ENCODE results near the gene SLC4A5.

Gene SLC4A5

GRCh38 chr2:74178211-74179062 lies 164.8 kb downstream of the SLC4A5 start, which contains the start of gene MOB1A:
Gene MOB1A (minus strand): TSS chr2:74178879. CDS start chr2:74178674, 205 bp downstream.
- TF ChIP-seq, protein P1, sequence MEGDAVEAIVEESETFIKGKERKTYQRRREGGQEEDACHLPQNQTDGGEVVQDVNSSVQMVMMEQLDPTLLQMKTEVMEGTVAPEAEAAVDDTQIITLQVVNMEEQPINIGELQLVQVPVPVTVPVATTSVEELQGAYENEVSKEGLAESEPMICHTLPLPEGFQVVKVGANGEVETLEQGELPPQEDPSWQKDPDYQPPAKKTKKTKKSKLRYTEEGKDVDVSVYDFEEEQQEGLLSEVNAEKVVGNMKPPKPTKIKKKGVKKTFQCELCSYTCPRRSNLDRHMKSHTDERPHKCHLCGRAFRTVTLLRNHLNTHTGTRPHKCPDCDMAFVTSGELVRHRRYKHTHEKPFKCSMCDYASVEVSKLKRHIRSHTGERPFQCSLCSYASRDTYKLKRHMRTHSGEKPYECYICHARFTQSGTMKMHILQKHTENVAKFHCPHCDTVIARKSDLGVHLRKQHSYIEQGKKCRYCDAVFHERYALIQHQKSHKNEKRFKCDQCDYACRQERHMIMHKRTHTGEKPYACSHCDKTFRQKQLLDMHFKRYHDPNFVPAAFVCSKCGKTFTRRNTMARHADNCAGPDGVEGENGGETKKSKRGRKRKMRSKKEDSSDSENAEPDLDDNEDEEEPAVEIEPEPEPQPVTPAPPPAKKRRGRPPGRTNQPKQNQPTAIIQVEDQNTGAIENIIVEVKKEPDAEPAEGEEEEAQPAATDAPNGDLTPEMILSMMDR (IDR thresholded peaks at IDR 0.05; ENCODE audit: control insufficient read depth, insufficient read depth, low read depth, low read length, missing control alignments): no peak
- peak; percentile 90 for DNase-seq (ENCODE audit: low read depth)
- peak within 1 kb of the TSS; percentile 73 for H3K4me3 ChIP-seq (ENCODE audit: control insufficient read depth, low read depth, low read length)

DNA sequence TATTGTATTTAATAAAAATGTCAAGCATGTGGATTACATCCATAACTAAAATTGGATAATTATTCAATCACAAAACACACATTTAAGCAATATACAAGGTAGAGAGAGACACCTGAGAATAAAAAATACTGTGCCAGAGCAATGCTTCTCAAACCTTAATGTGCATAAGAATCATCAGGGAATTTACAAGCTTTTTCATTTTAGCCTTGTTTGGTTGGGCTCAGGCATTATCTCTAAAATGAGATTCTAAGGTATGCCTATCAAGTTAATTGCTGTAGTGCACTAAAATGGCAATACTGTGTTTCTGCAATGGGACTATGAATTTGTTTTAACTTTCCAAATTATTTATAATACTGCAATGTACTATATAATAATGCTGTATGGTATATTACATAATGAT lies 165.5 kb downstream of the SLC4A5 start:
- TF ChIP-seq, protein P1 (IDR thresholded peaks at IDR 0.05; ENCODE audit: control insufficient read depth, insufficient read depth, low read depth, low read length, missing control alignments): no peak

GRCh38 chr2:74174909-74175308 lies 168.3 kb downstream of the SLC4A5 start:
- DNase-seq (ENCODE audit: low read depth): no peak
- TF ChIP-seq, protein P1 (IDR thresholded peaks at IDR 0.05; ENCODE audit: control insufficient read depth, insufficient read depth, low read depth, low read length, missing control alignments): no peak
- no peak overlapping the region for H3K4me3 ChIP-seq (ENCODE audit: control insufficient read depth, low read depth, low read length)

More for the DNA sequence above, 165.5 kb downstream of the SLC4A5 start:
- H3K4me3 ChIP-seq (ENCODE audit: control insufficient read depth, low read depth, low read length): peak overlapping the region; percentile 73
- DNase-seq (ENCODE audit: low read depth): no peak

DNA sequence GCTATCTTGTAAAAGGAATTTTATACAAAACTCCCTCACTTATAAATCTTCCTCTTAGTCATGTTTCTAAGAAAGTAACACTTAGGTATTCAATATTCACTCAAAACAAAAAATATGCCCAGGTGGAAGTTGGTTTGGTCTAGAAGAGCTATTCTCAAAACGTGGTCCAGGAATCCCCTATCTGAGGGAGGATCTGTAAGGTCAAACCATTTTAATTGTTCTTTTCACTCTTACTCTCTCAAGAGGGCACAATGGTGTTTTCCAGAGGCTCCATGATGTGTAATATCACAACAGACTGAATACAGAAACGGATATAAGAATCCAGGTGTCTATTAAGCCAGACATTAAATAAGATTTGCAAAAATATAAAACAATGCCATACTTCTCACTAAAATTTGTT lies 174.5 kb downstream of the SLC4A5 start:
- DNase-seq (ENCODE audit: low read depth): no peak
- TF ChIP-seq, protein P1 (IDR thresholded peaks at IDR 0.05; ENCODE audit: control insufficient read depth, insufficient read depth, low read depth, low read length, missing control alignments): no peak
- no peak overlapping the region for H3K4me3 ChIP-seq (ENCODE audit: control insufficient read depth, low read depth, low read length)

Measured in AG09309 (cell line).